ENCODE results near the gene FBXL15.

FBXL15 gene

DNA sequence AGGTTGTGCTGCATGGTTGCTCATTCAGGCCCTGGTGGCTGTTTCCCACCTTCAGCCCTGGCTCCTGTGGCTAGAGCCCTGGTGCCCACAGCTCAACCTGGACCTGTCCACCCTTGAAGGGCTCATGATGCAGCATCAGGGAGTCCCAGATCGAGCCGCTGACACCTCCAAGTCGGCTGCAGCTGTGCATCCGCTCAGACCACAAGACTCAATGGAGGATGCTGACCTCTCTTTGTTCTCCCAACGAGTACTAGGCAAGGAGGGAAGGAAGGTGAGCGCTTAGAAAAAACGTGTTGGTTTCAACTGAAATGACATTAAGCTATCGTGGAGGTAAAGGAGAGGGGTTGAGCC is 40.2 kb downstream of the FBXL15 start:
- DNase-seq, result no peak

DNA sequence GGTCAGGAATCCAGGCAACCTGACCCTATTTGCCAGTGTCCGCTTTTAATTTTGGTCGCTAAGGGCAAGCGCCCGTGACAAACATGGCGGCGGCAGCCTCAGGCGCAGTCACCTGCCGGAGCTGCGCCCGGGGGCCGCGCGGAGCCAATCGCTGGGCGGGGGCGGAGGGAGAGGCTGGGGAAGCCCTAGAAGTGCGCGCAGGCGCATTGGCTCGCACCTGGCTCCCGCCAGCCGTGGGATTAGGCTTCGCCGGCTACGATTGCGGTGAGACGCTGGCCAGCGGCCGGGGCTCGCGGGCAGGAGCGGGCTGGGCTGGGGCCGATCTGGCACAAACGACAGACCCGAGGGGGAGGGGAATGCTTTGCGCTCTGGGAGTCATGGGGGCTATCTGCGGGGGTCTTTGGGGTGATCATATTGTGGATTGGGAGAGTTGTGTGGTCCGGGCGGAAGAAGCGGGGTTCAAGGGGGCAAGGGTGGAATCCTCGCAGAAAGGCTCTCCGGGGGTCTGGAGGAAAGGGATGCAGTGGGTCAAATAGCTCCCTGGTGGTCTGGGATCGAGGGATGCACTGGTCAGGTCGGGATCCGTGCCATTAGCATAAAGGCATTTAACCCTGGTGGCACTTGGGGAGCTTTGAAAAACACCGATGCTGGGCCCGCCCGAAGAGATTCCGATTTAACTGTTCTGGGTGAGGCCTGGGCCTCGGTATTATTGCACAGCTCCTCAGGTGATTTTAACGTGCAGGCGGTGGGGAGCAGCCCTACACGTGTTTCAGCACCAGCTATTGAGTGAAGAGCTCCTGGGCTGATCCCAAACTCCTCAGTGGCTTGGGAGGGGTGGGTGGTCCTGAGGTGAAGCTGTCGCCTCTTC is 40.8 kb downstream of the FBXL15 start:
- peak; percentile 38 for DNase-seq

DNA sequence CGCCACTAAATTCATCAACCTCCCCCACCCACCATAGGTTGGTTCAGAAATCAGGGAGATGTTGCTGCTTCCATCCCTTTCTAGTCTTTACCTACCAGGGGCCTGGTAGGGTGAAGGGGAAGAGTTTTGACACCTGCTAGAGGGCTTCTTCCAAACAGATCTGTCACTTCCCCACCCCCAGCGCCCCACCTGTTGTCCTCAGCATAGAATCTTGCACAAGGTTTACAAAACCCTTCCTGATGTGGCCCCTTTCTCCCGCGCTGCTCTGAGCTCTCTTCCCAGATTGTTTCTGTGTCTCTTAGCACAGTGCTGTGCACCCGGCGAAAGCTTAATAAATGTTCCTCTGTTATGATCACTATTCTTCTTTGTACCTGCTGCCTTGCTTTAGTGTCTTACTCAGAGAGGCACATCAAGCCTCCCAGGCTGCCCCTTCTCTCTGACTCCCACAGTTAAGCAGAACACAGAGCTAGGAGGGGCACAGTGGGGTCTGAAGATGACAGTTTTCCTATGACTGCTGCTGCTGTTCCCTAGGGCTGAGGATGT is 41.9 kb downstream of the FBXL15 start:
- no peak for DNase-seq

DNA sequence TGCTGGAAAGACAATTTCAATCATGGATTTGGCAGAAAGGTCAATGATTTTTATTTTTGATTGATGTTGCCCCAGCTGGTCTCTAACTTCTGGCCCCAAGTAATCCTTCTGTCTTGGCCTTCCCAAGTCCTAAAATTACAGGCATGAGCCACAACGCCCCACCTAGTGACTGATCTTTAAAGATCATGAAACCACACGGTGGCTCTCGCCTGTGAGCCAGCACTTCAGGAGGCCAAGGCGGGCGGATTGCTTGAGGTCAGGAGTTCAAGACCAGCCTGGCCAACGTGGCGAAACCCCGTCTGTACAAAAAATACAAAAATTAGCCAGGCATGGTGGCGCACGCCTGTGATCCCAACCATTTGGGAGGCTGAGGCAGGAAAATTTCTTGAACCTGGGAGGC is 43.3 kb downstream of the FBXL15 start:
- DNase-seq, result no peak

DNA sequence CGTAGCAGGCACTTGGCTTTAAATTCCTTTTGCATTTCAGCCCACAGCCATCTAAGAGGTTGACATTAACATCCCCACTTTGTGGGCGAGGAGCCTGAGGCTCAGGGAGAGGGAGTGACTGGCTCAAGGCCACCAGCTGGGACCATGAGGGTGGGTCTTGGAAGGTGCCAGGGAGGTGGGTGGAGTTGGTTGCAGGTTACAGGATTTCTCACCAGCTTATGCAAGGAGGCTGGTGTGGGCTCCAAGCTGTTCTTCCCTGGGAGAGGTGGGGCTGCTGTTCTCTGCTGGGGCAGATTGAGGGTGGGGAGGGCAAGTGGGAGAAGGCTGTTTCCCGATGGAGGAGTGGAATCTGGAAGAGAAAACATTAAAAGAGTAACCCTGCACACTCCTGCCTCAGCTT is 44.8 kb downstream of the FBXL15 start:
- no peak for DNase-seq

DNA sequence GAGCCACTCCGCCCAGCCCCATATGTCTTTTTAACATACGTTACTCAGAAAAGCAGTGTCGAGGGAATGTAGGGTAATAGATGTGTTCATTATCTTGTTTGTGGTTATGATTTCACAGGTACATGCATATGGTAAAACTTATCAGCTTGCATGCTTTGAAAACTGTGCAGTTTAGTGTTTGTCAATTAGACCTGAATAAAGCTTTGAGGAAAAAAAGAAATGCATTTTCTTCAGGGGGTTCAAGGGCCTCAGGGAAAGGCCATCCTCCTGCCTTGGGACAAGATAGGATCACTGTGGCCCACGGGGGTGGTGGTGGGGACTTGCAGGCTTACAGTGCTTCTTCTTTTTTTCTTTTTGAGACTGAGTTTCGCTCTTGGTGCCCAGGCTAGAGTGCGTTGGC is 46.7 kb downstream of the FBXL15 start:
- no peak for DNase-seq

DNA sequence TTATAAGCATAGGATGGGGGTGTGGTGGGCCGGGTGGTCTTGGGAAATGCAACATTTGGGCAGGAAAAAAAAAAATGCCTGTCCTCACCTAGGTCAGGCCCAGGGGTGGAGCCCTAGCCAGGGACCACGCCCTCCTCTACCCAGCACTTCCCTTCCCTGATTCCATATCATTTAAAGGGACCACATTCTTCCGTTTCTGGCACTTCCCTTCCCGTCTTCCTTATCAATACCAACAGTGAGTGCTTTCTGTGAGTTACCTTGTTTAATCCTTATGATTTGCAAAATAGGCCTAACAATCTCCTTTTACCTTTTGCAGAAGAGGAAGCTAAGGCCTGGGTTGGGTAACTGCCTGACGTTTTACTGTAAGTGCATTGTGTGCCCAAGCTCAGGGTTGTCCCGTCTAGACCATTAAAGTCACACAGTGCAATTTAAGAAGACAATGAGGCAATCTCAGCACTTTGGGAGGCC is 47.4 kb downstream of the FBXL15 start:
- DNase-seq, result no peak

DNA sequence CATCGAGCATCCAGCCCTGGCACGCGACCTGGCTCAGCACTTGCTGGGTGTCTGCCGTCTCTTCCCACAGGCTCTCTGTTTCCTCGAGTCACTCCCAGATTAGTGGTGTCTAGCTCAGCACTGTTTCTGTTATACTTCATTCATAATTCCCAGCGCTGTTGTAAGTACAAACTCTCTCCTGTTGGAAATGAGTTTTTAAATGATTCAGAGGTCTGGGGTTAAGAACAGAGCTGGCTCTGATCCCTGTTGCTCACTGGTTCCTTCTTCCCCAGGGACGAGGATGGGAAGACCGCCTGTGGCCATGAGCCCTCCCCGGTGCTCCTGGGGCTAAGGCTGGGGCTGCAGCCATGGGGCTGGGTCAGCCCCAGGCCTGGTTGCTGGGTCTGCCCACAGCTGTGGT is 48.0 kb downstream of the FBXL15 start:
- DNase-seq, result no peak

DNA sequence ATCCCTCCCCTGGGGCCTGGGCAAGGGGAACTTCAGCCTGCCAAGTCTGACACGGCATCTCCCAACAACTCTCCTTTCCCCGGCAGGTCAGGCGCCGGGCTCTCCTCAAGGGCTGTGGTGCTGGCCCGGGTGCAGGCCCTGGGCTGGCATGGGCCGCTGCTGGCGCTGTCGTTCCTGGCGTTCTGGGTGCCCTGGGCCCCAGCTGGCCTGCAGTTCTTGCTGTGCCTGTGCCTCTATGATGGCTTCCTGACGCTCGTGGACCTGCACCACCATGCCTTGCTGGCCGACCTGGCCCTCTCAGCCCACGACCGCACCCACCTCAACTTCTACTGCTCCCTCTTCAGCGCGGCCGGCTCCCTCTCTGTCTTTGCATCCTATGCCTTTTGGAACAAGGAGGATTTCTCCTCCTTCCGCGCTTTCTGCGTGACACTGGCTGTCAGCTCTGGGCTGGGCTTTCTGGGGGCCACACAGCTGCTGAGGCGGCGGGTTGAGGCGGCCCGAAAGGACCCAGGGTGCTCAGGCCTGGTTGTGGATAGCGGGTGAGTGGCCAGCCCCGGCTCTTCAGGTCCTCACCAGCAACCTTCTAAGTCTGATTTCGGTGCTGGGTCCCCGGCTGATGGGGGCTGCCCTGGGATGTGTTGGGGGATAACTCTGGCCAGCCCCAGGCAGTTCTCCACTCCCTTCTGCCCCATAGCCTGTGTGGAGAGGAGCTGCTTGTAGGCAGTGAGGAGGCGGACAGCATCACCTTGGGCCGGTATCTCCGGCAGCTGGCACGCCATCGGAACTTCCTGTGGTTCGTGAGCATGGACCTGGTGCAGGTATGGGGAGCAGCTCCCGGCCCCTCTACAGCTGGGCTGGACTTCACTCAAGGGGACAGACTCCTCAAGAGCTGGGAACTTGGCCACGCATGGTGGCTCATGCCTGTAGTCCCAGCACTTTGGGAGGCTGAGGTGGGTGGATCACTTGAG is 50.2 kb downstream of the FBXL15 start:
- no peak for DNase-seq

All from NCI-H1417 treated with DMSO at 0.1 percent for 48 hours (cell line).